ENCODE data around the gene GPR137.
A peak's percentile ranks its signal among the peaks of the same experiment; 100 is the strongest.
"Not testable (repeated sequence)": the region's sequence is repeated elsewhere in the genome, so short reads cannot be mapped to it uniquely, and the experiment has no call there.

GPR137 gene

GRCh38 chr11:64305075-64305690, 19.5 kb downstream of the GPR137 start, which contains the start of gene ESRRA:
Gene ESRRA (plus strand): TSS chr11:64305524. CDS start chr11:64307180, 1,656 bp downstream.
- peak; percentile 100 for DNase-seq

- DNase-seq, result peak; percentile 67
Measured at GRCh38 chr11:64305691-64306562, 20.3 kb downstream of the GPR137 start.

DNA sequence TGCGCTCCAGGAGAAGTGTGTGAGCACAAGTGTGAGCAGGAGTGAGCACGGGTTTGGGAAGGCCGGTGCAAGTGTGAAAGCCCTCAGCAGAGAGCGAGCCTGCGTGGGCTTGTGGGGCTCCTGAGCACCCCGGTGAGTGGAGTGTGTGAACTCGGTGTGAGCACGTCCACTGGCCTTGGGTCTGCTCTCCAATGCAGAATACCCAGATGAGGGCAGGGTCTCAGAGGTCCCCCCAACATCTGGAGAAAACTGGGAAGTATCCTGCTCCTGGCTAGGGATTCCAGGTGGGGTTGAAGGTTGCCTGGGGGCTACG, 20.9 kb downstream of the GPR137 start:
- DNase-seq, result no peak

DNA sequence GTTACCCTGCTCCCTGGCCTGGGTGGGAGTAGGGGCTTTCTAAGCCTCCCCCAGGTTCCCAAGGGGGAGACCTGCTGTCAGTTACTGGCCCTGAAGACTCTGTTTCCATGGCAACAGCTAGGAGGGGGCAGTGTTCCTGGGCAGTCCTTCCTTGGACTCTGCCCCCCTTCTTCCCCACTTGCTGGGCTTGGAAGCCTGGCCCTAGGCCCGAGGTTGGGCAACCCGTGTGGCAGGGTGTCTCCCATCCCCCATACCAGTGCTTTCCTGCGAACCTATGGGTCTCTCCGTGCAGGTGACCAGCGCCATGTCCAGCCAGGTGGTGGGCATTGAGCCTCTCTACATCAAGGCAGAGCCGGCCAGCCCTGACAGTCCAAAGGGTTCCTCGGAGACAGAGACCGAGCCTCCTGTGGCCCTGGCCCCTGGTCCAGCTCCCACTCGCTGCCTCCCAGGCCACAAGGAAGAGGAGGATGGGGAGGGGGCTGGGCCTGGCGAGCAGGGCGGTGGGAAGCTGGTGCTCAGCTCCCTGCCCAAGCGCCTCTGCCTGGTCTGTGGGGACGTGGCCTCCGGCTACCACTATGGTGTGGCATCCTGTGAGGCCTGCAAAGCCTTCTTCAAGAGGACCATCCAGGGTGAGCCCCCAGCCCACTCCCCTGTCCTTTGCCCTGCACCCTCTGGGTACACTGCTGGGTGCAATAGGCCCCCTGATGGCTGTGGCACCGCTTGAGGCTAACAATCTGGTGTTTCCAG, 21.4 kb downstream of the GPR137 start:
- DNase-seq, result no peak

DNA sequence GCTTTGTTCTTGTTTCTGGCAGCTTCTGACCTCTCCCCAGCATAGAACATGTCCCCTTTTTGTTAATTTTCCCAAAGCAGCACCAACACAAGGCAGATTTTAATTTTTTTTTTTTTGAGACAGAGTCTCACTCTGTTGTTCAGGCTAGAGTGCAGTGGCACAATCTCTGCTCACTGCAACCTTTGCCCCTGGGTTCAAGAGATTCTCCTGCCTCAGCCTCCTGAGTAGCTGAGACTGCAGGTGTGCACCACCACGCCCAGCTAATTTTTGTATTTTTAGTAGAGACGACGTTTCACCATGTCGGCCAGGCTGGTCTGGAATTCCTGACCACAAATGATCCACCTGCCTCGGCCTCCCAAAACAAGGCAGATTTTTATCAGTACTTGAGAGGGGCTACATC, 22.1 kb downstream of the GPR137 start:
- not testable (repeated sequence) for DNase-seq

- DNase-seq, result no peak
Measured at GRCh38 chr11:64312947-64313346, 27.3 kb downstream of the GPR137 start.

- no peak for DNase-seq
Measured at GRCh38 chr11:64313491-64314145, 28.0 kb downstream of the GPR137 start.

GRCh38 chr11:64314146-64314804, 28.6 kb downstream of the GPR137 start:
- DNase-seq, result no peak

DNA sequence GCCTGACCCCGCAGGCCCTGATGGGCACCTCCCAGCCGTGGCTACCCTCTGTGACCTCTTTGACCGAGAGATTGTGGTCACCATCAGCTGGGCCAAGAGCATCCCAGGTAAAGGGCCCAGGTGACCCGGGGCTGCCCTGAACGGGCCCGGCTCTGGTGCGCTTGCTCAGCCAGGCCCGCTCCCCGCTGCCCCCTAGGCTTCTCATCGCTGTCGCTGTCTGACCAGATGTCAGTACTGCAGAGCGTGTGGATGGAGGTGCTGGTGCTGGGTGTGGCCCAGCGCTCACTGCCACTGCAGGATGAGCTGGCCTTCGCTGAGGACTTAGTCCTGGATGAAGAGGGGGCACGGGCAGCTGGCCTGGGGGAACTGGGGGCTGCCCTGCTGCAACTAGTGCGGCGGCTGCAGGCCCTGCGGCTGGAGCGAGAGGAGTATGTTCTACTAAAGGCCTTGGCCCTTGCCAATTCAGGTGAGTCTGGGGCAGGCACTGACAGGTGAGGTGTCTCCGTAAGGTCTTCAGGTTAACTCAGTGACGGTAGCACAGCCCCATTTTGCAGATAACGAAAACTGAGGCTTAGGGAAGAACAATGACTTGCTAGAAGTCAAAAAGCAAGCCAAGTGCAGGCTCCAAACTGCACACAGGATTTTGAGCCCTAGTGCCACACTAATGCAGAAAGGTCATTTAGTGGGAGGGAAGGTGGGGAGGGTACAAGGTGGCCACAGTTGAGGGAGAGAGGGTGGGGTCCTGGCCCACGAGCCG, 29.3 kb downstream of the GPR137 start:
- no peak for DNase-seq

- DNase-seq, result not testable (repeated sequence)
Measured at GRCh38 chr11:64315667-64316526, 30.2 kb downstream of the GPR137 start.

GRCh38 chr11:64316672-64317324, 31.1 kb downstream of the GPR137 start:
- DNase-seq, result no peak

DNA sequence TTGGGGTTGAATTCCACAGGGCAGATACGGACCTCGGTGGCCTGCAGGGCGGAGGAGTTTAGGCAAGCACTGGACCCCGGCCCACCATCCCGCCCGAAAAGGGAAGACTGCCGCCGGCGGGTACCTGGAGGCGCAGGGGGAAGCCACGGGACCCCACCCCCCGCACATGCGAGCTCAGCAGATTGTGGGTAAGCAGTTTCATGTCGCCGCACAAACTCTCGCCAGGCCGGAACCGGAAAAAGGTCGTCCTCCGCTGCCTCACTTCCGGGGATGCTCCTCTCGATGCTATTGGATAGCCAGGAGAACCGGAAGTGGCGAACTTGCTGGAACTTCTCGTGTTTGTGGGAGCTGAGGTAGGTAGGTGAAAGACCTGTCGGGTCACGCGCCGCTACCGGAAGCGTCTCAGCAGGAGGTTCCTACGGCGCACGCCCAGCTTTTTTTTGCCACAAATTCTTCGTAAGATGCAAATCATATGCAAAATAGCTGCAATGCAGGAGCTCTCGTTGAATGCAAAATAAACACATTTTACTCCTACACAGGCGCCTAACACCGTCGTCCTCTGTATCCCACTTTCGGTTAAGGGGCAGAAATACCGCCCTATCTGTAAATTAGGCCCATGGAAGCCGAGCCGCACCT, 31.8 kb downstream of the GPR137 start, which contains the start of gene TRMT112:
Gene TRMT112, minus strand, starts transcription at position 235 of the 636 bp plus-strand sequence. Its CDS starts 33 bp downstream, at position 202.
- DNase-seq, result peak; percentile 92

DNA sequence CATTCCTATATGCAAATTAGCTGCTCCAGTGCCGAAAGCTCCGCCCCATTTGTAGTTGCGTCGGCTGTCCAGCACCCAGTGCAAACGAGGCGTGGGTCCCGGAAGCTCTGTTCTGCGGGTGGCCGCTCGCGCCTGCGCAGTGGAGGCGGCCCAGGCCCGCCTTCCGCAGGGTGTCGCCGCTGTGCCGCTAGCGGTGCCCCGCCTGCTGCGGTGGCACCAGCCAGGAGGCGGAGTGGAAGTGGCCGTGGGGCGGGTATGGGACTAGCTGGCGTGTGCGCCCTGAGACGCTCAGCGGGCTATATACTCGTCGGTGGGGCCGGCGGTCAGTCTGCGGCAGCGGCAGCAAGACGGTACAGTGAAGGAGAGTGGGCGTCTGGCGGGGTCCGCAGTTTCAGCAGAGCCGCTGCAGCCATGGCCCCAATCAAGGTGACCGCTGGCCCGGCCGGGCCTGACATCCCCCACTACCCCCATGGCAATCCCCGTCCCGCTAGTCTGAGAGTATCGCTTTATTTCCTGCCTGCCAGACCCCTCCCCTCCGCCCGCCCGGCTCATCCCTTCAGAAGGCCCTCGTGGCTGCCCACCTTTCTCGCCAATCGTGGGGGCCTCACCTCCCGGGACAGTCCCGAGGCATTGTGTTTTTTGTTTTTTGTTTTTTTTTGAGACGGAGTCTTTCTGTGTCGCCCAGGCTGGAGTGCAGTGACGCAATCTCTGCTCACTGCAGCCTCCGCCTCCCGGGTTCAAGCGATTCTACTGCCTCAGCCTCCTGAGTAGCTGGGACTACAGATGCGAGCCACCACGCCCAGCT, 32.5 kb downstream of the GPR137 start, which contains the start of gene PRDX5:
Gene PRDX5, plus strand, starts transcription at position 161 of the 805 bp plus-strand sequence. Its CDS starts 95 bp downstream, at position 256.
- peak; percentile 94 for DNase-seq

DNA sequence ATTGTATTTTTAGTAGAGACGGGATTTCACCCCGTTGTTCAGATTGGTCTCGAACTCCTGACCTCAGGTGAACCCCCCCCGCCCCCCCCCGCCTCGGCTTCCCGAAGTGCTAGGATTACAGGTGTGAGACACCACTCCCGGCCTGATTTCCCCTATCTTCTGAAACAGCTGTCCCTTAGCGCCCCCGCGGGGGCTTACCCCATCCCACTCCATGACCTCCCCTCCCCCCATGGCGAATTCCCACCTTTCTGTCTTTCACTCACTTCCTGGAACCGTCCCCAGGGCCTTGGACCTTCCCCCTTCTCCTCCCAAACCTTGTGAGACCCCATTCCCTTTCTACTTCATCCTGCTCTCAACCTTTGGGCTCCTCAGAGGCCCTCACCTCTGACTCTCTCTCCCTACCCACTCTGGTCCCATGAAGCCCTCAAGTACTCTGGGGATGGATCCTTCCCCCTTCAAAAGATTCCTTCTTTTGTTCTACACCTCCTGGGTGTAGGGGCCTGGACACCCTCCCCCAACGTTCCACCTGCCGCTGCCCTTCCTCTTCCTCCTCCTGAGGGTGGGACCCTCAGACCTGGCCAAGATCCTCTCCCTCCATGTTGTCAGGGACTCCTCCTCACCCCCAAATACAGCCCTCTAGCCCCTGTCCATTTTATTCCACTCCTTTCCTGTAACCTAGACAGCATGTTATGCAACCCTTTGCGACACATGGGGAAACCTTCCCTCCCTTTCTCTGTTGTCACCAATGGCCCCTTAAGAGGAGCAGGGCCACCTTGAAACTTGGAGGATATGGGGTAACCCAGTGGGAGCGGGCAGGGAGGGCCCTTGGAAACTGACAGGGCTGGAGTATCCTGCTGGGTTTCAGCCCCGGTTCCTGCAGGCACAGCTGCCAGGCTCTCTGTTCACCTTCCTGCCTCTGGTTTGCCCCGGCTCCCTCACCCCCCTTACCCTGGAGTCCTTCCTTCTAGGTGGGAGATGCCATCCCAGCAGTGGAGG, 33.4 kb downstream of the GPR137 start:
- no peak for DNase-seq

DNA sequence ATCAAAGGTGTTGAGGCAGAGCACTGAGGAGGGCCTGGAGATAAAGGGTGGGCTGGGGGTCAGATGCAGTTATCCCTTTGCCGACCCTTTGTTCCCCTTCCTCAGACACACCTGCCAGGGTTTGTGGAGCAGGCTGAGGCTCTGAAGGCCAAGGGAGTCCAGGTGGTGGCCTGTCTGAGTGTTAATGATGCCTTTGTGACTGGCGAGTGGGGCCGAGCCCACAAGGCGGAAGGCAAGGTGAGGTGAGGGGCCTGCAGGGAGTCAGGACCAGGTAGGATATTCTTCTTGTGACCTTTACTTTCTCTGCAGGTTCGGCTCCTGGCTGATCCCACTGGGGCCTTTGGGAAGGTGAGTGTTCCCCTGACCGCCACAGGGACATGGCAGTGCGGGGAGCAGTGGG, 34.9 kb downstream of the GPR137 start:
- no peak for DNase-seq

- no peak for DNase-seq
Measured at GRCh38 chr11:64321026-64321425, 35.4 kb downstream of the GPR137 start.

DNA sequence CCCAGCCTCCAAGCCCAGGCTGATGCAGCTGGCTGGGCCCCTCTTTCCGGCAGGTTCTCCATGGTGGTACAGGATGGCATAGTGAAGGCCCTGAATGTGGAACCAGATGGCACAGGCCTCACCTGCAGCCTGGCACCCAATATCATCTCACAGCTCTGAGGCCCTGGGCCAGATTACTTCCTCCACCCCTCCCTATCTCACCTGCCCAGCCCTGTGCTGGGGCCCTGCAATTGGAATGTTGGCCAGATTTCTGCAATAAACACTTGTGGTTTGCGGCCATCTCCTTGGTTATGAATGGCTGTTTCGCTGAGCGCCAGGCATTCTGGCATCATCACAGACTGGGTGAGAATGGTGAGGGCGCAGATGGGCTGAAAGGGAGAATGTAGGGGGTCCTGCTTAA, 35.9 kb downstream of the GPR137 start:
- no peak for DNase-seq
